Activated CD4-positive, CD25-positive, alpha-beta regulatory T cell treated with anti-CD3 and anti-CD28 coated beads, Interleukin-2, amount 50 U/mL, for 16 hours (primary cell): ENCODE results near the gene RANBP17.
"Not testable (repeated sequence)": the region's sequence is repeated elsewhere in the genome, so short reads cannot be mapped to it uniquely, and the experiment has no call there.

Source experiments
- DNase-seq: peaks from one replicate; pipeline ENCODE4 v3.0.0-alpha.2; 2020; ENCODE audit warnings: low read depth, low spot score

The RANBP17 gene

DNA sequence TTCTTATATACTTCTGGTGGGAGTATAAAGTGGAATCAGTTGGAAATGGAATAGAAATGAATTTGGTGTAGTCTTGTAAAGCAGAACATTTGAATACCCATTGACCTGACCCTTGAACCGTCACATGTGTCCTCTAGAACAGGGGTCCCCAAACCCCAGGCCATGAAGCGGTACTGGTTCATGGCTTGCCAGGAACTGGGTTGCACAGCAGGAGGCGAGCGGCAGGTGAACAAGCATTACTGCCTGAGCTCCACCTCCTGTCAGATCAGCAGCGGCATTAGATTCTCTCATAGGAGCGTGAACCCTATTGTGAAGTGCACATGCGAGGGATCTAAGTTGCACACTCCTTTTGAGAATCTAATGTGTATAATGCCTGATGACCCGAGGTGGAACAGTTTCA lies 80.0 kb downstream of the RANBP17 start:
- DNase-seq, result no peak

DNA sequence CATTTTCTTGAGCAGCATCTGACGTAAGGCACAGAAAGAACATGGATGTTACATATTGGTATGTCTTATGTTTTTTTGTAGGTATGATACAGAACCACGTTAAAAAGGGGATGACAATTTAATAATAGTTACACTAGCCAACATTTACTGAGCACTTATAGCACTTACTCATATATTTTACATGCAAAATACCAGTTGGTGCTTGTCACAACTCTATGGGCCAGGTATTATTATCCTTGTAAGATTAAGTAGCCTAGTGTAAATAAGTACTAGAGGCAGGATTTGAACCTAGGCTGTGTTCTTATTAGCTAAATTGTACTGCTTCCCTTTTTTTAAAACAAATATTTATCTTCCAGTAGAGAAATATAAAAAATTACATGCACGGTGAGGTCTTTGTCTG lies 83.5 kb downstream of the RANBP17 start:
- no peak for DNase-seq

DNA sequence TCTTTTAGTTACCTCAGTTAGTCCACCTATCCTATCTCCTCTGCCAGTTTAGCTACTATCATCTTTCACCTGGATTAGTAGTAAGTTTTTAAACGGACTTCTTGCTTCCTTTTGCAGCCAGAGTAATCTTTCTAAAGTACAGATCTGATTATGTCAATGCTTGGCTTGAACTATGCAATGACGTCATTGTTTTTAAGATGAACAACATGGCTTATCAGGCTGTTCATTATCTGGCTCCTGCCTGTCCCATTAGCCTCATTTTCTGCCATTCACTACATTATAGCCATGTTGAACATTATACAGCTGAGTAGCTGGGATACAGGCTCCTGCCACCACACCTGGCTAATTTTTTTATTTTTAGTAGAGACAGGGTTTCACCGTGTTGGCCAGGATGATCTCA lies 98.7 kb downstream of the RANBP17 start:
- no peak for DNase-seq

DNA sequence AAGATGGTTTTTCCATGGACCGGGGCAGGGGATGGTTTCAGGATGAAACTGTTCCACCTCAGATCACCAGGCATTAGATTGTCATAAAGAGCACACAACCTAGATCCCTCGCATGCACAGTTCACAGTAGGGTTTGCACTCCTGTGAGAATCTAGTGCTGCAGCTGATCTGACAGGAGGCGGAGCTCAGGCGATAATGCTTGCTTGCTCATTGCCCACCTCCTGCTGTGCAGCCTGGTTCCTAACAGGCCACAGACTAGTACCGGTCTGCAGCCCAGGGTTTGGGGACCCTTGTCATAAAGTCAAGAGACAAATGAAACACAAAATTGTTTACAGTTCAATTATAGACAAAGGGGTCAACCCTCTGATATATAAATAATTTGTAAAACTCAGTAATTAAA lies 101.7 kb downstream of the RANBP17 start:
- DNase-seq, result no peak

DNA sequence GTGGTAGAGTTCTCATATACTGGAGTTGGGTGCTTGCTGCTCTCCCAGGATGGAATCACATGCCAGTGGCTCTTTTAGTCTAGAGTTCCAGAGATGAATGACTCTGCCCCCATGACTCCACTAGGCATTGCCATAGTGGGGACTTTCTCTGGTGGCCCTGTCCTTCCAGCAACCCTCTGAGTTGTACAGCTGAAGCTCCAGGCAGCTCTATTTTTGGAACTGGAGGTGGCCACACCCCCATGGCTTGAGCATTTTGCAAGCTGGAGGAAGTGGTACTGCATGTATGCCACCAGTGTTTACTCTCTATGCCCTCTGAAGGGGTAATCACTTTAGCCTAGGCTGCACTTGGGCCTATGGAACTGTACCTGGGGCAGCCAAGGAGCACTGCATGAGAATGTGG lies 112.6 kb downstream of the RANBP17 start:
- no peak for DNase-seq

DNA sequence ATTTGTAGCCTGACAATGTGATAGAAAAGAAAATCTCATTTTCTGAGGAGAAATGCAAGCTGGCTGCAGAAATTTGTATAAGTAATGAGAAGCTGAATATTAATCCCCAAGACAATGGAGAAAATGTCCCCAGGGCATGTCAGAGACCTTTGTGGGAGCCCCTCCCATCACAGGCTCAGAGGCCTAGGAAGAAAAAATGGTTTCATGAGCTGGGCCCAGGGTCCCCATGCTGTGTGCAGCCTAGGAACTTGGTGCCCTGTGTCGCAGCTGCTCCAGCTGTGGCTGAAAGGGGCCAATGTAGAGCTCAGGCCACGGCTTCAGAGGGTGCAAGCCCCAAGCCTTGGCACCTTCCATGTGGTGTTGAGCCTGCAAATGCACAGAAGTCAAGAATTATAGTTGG lies 118.4 kb downstream of the RANBP17 start:
- DNase-seq, result not testable (repeated sequence)

DNA sequence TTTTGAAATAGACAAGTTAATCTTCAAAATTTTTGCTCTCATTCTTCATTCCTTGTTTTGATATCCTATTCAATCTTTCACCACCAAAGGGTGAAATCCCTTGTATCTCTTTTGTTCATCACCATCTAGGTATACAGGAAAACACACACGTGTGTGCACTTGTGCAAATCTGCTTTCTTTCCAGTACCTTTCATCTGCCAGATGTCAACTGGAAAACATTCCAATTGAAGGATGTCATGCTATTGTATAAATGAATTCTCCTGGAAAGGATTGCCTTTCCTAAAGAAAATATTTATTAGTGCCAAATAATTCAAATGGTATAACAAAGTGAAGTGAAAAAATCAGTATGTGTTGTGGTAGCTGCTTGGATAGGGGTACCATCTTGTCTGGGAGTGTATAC lies 123.7 kb downstream of the RANBP17 start:
- DNase-seq, result no peak

DNA sequence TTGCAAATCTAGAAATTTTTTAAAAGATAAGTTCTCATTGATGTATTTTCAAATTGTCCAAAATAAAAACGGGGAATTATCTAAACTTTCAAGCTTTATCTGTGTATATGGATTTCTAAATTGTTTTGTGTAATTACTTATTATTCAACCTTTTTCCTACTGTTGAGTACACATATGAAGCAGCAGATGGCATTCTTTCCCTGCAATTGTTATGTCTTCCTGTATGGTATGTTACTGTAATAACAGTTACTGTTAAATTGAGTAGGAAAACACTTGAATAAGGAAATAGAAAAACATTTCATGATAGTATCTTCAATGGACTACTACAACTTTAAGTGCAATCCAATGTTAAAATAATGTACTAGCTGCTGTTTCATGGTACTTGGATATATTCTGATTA lies 124.8 kb downstream of the RANBP17 start:
- DNase-seq, result no peak

DNA sequence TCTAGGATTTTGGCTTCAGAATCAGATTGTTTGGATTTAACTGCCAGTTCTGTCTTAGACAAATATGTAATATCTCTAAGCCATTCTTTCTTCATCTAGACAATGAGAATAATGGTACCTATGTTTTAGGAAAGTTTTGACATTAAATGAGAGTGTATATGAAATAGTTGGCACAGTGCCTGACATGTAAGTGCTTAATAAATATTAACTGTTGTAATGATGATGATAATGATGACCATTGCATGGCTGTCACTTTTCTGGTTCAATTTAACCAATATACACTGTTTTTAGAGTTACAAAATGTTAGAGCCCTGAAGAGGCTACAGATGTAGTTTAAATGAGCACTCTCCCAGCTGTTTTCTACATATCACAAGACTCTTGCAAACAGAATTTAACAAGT lies 131.7 kb downstream of the RANBP17 start:
- DNase-seq, result no peak

DNA sequence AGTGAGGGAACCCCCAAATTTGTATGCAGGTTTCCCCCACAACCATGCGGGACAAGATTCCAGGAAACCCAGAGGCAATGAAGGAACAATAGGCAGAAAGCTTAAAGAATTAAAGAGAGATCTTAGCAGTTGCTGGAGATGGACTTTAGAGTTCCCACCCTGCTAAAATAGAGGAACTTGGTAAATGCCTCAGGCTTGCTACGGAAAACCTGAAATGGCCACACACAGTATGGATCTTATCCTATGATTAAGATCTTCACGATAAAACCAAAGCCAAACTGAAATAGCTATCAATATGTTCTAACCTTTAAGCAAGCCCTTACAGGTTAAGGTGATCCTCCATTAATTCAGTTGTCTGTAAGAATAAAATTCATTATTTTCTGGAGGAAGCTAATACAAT lies 148.3 kb downstream of the RANBP17 start:
- DNase-seq, result no peak

DNA sequence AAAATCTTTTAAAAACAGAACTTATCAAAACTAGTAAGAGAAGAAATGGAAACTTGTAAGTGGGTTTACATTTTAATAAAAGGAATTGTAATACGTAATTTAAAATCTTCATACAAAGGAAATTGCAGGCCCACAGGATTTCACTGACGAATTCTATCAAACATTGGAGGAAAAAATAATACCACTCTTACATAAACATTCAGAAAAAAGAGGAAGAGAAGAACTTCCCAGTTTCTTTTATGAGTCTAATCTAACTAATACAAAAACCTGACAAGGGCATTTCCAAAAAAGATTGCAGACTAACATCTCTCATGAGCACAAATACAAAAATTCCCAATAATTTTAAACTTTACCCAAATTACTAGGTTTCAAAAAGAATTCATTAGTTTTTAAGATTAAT lies 149.0 kb downstream of the RANBP17 start:
- DNase-seq, result no peak

DNA sequence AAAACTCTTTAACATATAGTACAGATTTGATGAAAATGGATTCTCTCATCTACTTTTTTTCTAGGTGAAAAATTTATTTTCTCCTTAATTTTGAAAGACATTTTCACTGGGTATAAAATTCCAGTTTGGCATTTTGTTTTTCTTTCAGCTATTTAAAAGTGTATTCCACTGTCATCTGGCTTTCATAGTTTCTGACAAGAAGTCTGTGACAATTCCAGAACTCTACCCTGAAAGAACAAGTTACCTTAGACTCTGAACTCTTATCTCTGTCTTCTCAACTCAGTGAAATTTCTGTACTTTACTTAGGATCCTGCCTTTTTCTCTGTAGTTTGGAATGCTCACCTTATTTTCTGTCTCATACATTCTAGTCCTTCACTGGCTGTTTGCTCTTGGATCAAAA lies 161.7 kb downstream of the RANBP17 start:
- DNase-seq, result no peak

DNA sequence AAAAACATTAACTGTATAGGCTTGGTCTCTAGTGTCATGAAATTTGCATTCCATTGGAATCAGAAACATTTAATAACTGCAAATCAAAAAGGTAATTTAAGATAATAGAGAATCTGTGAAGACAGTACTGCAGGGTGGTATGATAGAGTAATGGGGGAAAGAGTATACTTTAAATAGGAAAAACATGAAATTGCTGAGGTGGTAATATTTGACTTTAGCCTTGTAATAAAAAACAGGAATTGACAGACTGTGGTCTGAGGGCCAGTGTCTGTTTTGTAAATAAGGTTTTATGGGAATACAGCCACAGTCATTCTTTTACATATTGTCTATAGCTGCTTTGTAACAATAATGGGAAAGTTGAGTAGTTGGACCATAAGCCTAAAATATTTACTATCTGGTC lies 162.3 kb downstream of the RANBP17 start:
- DNase-seq, result no peak

DNA sequence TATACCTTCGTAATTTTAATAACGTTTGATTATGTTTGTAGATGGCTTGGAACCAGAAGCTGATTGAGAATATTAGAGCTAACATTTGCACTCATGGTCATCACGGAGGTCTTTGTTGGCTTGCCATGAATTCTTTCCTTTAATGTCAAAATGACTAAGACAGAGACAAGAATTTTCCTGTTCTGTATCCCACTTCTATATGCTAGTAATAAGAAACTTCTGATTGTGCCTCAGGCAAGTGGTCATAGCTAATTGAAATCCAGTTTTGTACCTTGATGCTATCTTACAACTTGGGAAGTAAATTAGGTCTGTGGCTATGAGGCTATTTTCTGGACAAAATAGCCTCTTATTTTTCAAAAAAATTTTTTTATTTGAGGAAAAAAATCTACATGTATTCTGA lies 167.6 kb downstream of the RANBP17 start:
- no peak for DNase-seq

DNA sequence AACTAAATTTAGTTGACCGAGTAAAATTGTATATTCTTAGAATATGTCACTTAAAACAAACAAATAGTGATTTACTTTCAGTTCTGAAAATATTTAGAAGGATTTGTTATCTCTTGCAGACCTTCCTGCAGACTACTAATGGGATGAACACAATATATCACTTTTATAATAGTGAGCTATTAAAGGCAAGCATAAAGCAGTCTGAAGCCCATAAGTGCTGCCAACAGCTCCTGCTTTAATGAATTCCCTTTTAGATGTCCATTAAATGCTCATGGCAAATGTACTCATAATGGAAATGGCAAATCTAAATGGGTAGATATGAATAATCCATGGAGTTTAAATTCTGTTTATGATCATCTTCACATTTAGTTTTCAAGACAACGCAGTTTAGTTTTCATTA lies 170.2 kb downstream of the RANBP17 start:
- DNase-seq, result no peak

DNA sequence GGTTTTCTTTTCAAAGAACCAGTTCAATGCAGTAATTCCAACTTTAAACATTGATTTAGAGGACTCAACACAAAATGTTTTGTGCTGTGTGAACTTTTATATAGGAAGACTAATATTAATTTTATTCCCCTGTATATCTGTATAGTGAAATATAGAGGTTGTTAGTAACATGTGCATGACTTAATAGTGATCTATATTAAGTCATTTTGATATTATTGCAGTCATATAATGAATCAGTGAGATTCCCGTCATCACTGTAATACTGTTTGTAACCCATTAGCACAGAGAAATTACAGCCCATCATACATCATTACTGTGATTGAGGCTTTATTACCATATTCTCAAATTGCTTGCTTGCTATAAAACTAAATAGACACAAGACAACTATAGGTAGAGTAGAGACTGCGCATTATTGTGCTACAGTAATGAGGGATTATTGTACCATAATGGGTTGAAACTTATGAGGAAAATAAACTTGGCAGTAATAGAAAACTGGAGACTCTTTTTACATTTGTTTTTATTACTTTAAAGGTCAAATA lies 170.7 kb downstream of the RANBP17 start:
- DNase-seq, result no peak

DNA sequence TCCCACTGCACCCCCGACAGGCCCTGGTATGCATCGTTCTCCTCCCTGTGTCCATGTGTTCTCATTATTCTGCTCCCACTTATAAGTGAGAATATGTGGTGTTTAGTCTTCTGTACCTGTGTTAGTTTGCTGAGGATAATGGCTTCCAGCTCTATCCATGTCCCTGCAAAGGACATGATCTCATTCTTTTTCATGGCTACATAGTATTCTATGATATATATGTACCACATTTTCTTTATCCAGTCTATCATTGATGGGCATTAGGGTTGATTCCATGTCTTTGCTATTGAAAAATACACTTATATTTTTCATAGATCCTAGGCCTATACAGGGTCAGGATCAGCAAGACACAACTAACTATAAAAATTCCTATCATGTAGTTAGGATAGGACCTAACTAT lies 180.1 kb downstream of the RANBP17 start:
- not testable (repeated sequence) for DNase-seq

DNA sequence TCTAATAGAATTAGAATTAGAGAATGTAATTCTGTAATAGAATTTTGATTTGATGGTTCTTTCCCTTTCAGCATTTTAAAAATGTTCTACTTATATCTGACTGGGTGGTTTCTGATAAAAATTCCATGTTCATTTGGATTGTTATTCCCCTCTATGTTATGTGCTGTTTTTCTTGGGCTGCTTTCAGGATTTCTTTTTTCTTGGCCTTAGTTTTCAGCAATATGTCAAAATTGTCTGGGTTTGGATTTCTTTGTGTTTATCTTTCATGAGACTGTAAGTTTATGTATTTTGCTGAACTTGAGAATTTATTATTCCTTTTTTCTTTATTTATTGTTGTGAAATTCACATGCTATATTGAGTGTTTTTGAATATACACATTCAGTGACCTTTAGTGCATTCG lies 189.1 kb downstream of the RANBP17 start:
- no peak for DNase-seq

DNA sequence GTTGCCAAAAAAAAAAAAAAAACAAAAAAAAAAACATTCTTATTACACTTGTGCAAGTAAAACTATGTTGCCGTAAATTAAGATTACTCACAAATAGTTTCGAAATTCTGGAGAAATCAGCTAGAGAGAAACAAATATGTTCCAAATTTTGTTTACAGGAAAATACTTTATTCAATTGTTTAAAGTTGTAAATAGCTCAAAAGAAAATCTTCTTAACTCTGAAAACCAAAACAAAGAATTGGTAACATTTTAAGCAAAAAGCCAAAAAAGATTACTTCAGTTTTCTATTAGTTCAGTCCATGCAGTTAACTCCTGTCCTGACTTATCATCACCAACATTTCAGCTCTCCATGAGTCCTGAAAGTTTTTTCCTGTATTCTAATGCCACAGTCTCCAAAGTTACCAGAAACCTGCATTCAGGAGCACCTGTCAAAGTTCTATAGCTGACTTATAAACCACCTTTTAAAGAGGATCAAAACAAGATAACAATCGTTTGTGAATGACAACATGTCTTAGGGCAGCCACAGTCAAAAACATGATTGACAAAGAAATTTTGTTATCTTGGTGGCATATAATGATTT lies 194.1 kb downstream of the RANBP17 start:
- DNase-seq, result no peak

DNA sequence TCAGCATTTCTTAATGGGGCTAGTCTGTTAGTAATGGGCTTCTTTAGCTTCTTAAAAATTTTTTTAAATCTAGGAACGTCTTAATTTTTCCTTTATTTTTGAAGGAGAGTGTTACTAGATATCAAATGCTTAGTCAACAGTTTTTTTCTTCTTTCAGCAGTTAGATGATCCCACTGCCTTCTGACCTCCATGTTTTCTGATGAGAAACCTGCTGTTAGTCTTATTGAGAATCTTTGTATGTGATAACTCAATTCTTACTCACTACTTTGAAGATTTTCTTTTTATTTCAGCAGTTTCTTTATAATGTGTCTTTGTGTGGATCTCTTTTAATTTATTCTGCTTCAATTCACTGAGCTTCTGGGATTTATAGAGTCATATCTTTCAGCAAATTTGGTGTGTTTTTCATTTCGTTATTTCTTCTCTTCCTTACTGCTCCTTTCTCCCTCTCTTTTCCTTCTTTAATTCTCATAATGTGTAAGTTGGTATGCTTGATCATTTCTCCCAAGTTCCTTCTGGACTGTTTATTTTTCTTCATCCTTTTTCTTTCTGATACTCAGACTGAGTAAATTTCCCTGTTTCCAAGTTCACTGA lies 205.8 kb downstream of the RANBP17 start:
- DNase-seq, result no peak

DNA sequence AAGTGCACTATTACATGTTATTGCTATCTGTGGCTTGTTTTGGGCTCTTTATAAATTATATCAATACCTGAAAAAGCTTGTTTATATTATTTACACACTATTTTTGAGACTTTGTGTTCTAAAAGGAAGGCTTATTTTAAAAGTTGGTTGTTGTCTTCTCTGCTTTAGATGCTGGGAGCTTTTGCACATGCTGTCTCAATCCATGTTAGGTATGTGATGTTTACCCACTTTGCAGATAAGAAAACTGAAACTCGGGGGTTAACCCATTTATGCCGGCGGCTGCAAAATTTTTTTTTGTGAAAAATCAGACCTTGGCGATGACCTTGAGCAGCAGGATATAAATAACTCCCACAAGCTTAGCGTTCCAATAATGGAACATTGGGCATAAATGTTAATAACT lies 212.9 kb downstream of the RANBP17 start:
- no peak for DNase-seq

DNA sequence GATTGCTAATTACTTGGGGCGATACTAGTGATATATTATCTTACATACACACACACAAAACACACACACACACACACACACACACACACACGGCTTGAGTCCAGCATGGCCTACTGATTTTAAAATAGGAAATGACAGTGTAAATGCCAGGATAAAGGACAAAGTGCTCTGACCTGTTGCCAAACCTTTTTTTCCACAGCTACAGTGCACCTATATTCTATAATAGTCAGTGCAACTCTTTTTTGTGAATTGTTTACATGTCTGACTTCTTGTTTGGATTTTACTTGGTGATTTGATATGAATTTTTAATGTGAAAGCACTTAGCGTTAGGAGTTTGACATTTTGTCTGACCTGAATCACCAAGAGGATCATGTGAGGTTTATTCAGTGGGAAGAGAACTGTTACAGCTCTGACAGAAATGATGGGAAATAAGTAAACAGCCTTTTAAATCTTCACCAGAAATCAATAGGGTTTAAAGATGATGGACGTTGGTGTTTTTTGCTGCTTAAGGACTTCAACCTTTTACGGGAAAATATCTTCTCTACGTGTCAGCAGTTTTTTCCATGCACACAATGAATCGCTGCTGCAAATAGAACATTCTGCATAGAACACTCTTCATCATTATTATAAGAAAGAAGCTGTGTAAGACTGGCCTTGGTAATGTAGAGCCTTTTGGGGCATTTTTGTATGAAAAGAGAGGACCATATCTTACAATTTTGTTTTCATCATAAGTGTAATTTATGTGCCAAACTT lies 218.5 kb downstream of the RANBP17 start:
- no peak for DNase-seq

DNA sequence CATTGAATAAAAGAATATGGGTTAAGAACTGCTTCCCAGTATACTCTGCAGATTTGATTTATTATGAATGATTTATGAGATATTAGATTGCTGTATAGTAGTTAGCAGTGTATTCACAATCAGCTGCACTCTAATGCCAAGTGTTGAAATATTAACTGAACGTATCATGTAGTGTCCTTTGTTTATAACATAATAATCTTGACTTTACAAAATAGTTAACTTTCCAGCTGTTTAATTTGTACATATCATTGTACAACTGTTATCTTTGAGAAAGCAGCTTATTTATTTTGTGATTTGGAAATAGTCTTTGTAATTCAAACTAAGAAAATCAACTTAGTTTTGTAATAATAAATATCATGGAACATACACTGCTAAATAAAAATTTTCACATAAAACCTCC lies 219.5 kb downstream of the RANBP17 start:
- no peak for DNase-seq
